ENCODE data around the gene STX18.

Gene STX18

DNA sequence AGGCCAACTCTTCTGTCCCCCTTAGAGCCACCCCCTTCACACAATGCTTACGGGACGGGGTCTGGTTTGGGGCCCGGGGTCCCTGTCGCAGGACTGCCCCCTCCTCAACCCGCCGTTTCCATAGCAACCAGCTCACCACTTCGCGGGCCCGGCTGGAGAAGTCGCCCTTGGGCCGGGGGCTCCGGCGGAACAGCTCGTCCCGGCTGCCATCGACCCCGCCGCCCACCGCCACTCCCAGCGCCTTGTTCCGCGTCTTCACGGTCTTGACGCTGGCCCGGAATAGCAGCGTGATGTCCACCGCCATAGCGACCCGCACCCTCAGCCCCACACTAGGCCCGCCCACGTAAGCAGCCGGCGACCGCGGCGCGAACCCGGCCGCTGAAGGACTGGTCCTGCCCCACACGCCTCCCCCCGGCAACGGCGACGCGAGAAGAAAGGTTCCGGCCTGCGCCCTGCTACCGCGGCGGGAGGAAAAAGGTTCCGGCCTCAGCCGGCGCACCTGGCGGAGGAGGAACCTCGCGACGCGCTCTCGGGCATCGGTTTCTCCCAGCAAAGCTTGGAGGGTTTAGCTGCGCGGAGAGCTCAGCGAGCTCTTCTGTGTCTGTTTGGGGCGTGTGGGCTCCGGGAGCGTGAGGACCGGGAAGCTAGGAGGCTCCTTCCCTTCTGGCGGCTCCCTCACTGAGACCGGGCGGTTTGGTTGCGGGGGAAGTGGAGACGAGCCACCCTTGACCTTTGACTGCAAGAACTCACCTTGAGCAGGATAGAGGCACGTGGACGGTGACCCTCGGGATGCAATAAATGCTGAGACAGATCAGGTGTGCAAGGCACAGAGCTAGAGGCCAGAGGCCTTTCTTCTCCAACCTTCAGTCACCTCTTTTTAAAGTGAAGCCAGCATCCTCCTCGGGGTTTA lies at the start of gene STX18:
Gene STX18 (minus strand): TSS at position 388 of the 910 bp plus-strand sequence. CDS start 84 bp downstream, at position 304.
- TF ChIP-seq, protein P1, sequence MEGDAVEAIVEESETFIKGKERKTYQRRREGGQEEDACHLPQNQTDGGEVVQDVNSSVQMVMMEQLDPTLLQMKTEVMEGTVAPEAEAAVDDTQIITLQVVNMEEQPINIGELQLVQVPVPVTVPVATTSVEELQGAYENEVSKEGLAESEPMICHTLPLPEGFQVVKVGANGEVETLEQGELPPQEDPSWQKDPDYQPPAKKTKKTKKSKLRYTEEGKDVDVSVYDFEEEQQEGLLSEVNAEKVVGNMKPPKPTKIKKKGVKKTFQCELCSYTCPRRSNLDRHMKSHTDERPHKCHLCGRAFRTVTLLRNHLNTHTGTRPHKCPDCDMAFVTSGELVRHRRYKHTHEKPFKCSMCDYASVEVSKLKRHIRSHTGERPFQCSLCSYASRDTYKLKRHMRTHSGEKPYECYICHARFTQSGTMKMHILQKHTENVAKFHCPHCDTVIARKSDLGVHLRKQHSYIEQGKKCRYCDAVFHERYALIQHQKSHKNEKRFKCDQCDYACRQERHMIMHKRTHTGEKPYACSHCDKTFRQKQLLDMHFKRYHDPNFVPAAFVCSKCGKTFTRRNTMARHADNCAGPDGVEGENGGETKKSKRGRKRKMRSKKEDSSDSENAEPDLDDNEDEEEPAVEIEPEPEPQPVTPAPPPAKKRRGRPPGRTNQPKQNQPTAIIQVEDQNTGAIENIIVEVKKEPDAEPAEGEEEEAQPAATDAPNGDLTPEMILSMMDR (IDR thresholded peaks at IDR 0.05; ENCODE audit: borderline replicate concordance, extremely low read depth, low read length, poor library complexity, severe bottlenecking) = no peak
- TF ChIP-seq EZH2 (IDR thresholded peaks at IDR 0.05; ENCODE audit: borderline replicate concordance, low read depth, low read length, severe bottlenecking) = no peak
- Histone ChIP-seq H3K27me3 (ENCODE audit: insufficient read depth, low read length, poor library complexity) (no peaks in the 10 kb centered on the region), H3K4me3 (ENCODE audit: low read depth in 1 of 2, low read length in 2 of 2) (peak within 1 kb of the TSS; percentile 65 to 79), H3K79me2 (ENCODE audit: insufficient read depth, low read length) (peaks cover 59% of the 10 kb centered on the region), H3K9me3 (ENCODE audit: insufficient read depth, low read length, severe bottlenecking) (no peaks in the 10 kb centered on the region), H3K27ac (ENCODE audit: low read length) (peak within 1 kb of the TSS; percentile 85), H3K36me3 (ENCODE audit: insufficient read depth, low read length) (peaks cover 4% of the 10 kb centered on the region; the same call in 1 of the 2 replicates), H4K20me1 (ENCODE audit: insufficient read depth, low read length) (peaks cover 15% of the 10 kb centered on the region; the same call in 1 of the 2 replicates), H3K9ac (ENCODE audit: low read depth, low read length) (peak within 1 kb of the TSS; percentile 95), H2AFZ (ENCODE audit: low read depth, low read length) (peak within 1 kb of the TSS; percentile 96), H3K4me2 (ENCODE audit: insufficient read depth, low read length) (peak within 1 kb of the TSS; percentile 89), H3K4me1 (ENCODE audit: insufficient read depth, low read length) (peaks cover 37% of the 10 kb centered on the region)
- ATAC-seq (ENCODE audit: insufficient read depth, low read depth) (peak; percentile 94), DNase-seq (peak; percentile 89)

DNA sequence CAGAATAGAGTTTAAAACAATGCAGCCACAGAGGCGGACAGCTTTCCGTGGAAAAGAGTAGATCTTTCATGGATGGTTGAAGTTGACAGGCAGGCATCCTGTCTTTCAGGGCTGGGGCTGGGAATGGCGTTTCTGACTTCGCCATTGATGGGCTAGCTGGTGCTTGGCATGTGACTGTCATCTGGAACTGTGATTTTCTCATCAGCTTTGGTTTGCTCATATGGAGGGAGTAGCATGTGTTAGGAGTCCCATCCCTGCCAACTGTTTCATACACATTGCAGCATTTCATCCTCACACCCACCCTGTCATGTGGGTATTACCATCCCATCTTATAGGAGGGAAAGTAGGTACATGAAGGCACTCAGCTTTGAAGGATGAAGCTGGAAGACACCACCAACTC lies 49.2 kb upstream of the STX18 start:
- ATAC-seq (ENCODE audit: insufficient read depth, low read depth) (no peak), DNase-seq (no peak)
- Histone ChIP-seq H3K79me2 (ENCODE audit: insufficient read depth, low read length) (no peaks in the 10 kb centered on the region), H3K4me2 (ENCODE audit: insufficient read depth, low read length) (no peak overlapping the region), H2AFZ (ENCODE audit: low read depth, low read length) (no peak overlapping the region), H3K27me3 (ENCODE audit: insufficient read depth, low read length, poor library complexity) (no peaks in the 10 kb centered on the region), H3K27ac (ENCODE audit: low read length) (no peak overlapping the region), H3K9me3 (ENCODE audit: insufficient read depth, low read length, severe bottlenecking) (peaks cover 16% of the 10 kb centered on the region), H3K4me3 (ENCODE audit: low read depth in 1 of 2, low read length in 2 of 2) (no peak overlapping the region), H3K9ac (ENCODE audit: low read depth, low read length) (no peak overlapping the region), H4K20me1 (ENCODE audit: insufficient read depth, low read length) (no peaks in the 10 kb centered on the region), H3K36me3 (ENCODE audit: insufficient read depth, low read length) (no peaks in the 10 kb centered on the region), H3K4me1 (ENCODE audit: insufficient read depth, low read length) (no peaks in the 10 kb centered on the region)
- no peak for TF ChIP-seq EZH2 (IDR thresholded peaks at IDR 0.05; ENCODE audit: borderline replicate concordance, low read depth, low read length, severe bottlenecking)
- TF ChIP-seq, protein P1 (IDR thresholded peaks at IDR 0.05; ENCODE audit: borderline replicate concordance, extremely low read depth, low read length, poor library complexity, severe bottlenecking) = no peak

DNA sequence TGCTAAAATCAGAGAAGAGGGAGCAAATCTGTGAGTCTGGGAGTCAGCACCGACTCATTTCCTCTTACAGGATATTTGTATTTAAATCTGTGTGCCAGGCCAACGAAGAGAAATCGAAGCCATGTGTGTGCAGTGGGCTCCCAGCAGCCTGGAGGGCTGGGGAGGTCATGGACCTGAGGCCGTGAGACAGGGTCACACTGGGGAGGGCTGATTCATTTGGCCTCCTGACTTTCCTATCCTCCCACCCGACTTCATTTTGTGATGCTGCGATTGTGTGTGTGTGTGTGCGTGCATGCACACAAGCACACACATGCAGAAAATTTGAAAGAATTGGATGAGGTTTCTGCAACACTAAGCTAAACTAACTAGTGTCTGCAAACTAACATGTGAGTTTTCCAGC lies 48.7 kb upstream of the STX18 start:
- H3K9ac ChIP-seq (ENCODE audit: low read depth, low read length) = no peak overlapping the region
- DNase-seq = no peak
- no peak overlapping the region for H3K4me2 ChIP-seq (ENCODE audit: insufficient read depth, low read length)
- no peaks in the 10 kb centered on the region for H3K36me3 ChIP-seq (ENCODE audit: insufficient read depth, low read length)
- no peak overlapping the region for H2AFZ ChIP-seq (ENCODE audit: low read depth, low read length)
- no peaks in the 10 kb centered on the region for H3K4me1 ChIP-seq (ENCODE audit: insufficient read depth, low read length)
- H3K79me2 ChIP-seq (ENCODE audit: insufficient read depth, low read length) = no peaks in the 10 kb centered on the region
- no peaks in the 10 kb centered on the region for H4K20me1 ChIP-seq (ENCODE audit: insufficient read depth, low read length)
- H3K4me3 ChIP-seq (ENCODE audit: low read depth in 1 of 2, low read length in 2 of 2) = no peak overlapping the region
- no peaks in the 10 kb centered on the region for H3K27me3 ChIP-seq (ENCODE audit: insufficient read depth, low read length, poor library complexity)
- ATAC-seq (ENCODE audit: insufficient read depth, low read depth) = no peak
- H3K9me3 ChIP-seq (ENCODE audit: insufficient read depth, low read length, severe bottlenecking) = peaks cover 11% of the 10 kb centered on the region
- TF ChIP-seq, protein P1 (IDR thresholded peaks at IDR 0.05; ENCODE audit: borderline replicate concordance, extremely low read depth, low read length, poor library complexity, severe bottlenecking) = no peak
- no peak for TF ChIP-seq EZH2 (IDR thresholded peaks at IDR 0.05; ENCODE audit: borderline replicate concordance, low read depth, low read length, severe bottlenecking)
- H3K27ac ChIP-seq (ENCODE audit: low read length) = no peak overlapping the region

Measured in DND-41 (cell line).